Measurements from ENCODE around the gene EPHA1. TPM values are rescaled to one million over a fixed set of nuclear protein-coding genes. Genes with fewer than 3 reads are reported as not detected.

Gene EPHA1
- total RNA-seq, 1 donor from 2014 or later, result not detected

GRCh38 chr7:143360788-143361551 lies 47.7 kb downstream of the EPHA1 start:
- H3K4me3 ChIP-seq, result peak overlapping the region; percentile 68
- no peaks in the 10 kb centered on the region for H3K9me3 ChIP-seq (replicated peaks)
- peaks cover 86% of the 10 kb centered on the region for H3K27me3 ChIP-seq (ENCODE audit: low read depth)
- no peaks in the 10 kb centered on the region for H3K36me3 ChIP-seq
- DNase-seq, result no peak
- H3K4me1 ChIP-seq, result peaks cover 19% of the 10 kb centered on the region
- intact Hi-C loops (cut with micrococcal nuclease), result loop anchor here (10.0 kb wide), 1 partner anchor 54 kb away; no protein-coding TSS in a partner anchor
- no peak for TF ChIP-seq CTCF (IDR thresholded peaks at IDR 0.05; ENCODE audit: borderline replicate concordance)
- H3K27ac ChIP-seq (replicated peaks), result no peak overlapping the region

- Histone ChIP-seq H3K27ac (replicated peaks) (no peak overlapping the region), H3K4me1 (peaks cover 19% of the 10 kb centered on the region), H3K4me3 (no peak overlapping the region), H3K27me3 (ENCODE audit: low read depth) (peaks cover 85% of the 10 kb centered on the region), H3K36me3 (no peaks in the 10 kb centered on the region), H3K9me3 (replicated peaks) (no peaks in the 10 kb centered on the region)
- intact Hi-C loops (cut with micrococcal nuclease), result loop anchor here (10.0 kb wide), 1 partner anchor 55 kb away; no protein-coding TSS in a partner anchor
- no peak for TF ChIP-seq CTCF (IDR thresholded peaks at IDR 0.05; ENCODE audit: borderline replicate concordance)
- DNase-seq, result no peak
These were observed 48.8 kb downstream of the EPHA1 start for GRCh38 chr7:143359771-143360353.

GRCh38 chr7:143358626-143359025 lies 50.0 kb downstream of the EPHA1 start:
- no peak overlapping the region for H3K4me3 ChIP-seq
- peaks cover 81% of the 10 kb centered on the region for H3K27me3 ChIP-seq (ENCODE audit: low read depth)
- H3K4me1 ChIP-seq, result peaks cover 19% of the 10 kb centered on the region
- H3K36me3 ChIP-seq, result no peaks in the 10 kb centered on the region
- no peak for DNase-seq
- no peak for TF ChIP-seq CTCF (IDR thresholded peaks at IDR 0.05; ENCODE audit: borderline replicate concordance)
- no peaks in the 10 kb centered on the region for H3K9me3 ChIP-seq (replicated peaks)
- H3K27ac ChIP-seq (replicated peaks), result no peak overlapping the region
- intact Hi-C loops (cut with micrococcal nuclease), result no loop called here

GRCh38 chr7:143356414-143357050 lies 52.1 kb downstream of the EPHA1 start:
- Histone ChIP-seq H3K4me3 (no peak overlapping the region), H3K9me3 (replicated peaks) (no peaks in the 10 kb centered on the region), H3K27ac (replicated peaks) (no peak overlapping the region), H3K36me3 (no peaks in the 10 kb centered on the region), H3K4me1 (peaks cover 3% of the 10 kb centered on the region), H3K27me3 (ENCODE audit: low read depth) (peaks cover 77% of the 10 kb centered on the region)
- no peak for DNase-seq
- no peak for TF ChIP-seq CTCF (IDR thresholded peaks at IDR 0.05; ENCODE audit: borderline replicate concordance)
- intact Hi-C loops (cut with micrococcal nuclease), result no loop called here

- no peak for TF ChIP-seq CTCF (IDR thresholded peaks at IDR 0.05; ENCODE audit: borderline replicate concordance)
- intact Hi-C loops (cut with micrococcal nuclease), result no loop called here
- DNase-seq, result no peak
- Histone ChIP-seq H3K4me3 (no peak overlapping the region), H3K36me3 (no peaks in the 10 kb centered on the region), H3K4me1 (no peaks in the 10 kb centered on the region), H3K27me3 (ENCODE audit: low read depth) (peaks cover 77% of the 10 kb centered on the region), H3K27ac (replicated peaks) (no peak overlapping the region), H3K9me3 (replicated peaks) (no peaks in the 10 kb centered on the region)
These were observed 52.9 kb downstream of the EPHA1 start for GRCh38 chr7:143355450-143356385.

All from left ventricle myocardium inferior (tissue), 1 donor.